GM21619 (cell line): Measurements from ENCODE around the gene ADAMTSL1.

ENCODE experiments used
- ATAC-seq: cut with Tn5 transposase; IDR thresholded peaks from one replicate; pipeline ENCODE4 v1.9.1; 2021; ENCODE audit not compliant: unreplicated experiment

ADAMTSL1 gene

DNA sequence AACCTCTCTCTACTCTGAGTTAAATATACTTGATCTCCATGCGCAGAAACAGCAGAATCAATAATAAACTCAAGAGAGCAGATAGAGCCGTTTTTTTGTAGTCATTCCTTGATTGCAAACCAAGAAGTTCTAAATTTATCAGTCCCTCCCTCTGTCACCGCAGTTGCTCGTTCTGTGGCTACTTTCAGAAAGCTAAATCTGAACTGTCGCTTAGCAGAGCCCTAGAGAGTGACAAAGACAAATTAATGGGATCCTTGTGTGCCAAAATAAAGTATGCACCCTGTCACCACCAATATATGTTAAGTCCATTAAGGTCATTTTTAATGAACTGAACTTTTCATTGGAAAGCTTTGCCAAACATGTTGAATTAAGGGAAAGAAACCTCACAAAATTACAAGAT lies 218.3 kb downstream of the ADAMTSL1 start:
- ATAC-seq, result no peak

DNA sequence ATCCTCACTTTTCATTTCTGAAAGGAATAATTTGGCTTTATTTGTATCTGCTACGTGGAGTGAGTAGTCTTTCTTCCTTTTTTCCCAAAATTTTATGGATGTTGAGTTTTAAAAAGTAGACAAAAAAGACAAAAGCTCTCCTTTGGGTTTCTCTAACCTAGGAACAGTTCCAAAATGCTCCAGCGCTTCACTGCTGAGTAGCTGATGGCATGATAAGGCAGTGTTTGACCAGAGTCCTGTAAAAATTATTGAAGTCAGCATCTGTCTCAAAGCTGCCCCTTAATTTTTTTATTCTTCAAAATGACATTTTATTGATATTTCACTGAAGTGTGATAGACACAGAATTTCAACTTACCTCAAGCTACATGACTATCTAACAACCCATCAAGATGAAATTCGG lies 219.0 kb downstream of the ADAMTSL1 start:
- ATAC-seq, result no peak

DNA sequence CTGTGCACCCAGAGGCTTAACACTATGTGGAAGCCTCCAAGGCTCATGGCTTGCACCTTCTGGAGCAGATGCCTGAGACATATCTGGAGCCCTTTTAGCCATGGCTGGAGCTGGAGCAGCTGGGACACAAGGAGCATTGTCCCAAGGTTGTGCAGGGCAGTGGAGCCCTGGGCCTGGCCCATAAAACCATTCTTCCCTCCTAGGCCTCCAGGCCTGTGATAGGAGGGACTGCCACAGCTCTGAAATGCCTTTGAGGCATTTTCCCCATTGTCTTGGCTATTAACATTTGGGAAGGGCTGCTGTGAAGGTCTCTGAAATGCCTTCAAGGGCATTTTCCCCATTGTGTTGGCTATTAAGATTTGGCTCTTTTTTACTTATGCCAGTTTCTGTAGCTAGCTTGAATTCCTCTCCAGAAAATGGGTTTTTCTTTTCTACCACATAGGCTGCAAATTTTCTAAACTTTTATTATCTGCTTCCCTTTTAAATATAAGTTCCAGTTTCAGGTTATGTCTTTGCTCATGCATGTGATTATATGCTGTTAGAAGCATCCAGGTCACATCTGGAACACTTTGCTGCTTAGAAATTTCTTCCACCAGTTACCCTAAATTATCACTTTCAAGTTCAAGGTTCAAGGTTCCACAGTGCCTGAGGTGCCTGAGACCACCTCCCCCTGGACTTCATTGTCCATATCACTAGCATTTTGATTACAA lies 221.2 kb downstream of the ADAMTSL1 start:
- no peak for ATAC-seq

DNA sequence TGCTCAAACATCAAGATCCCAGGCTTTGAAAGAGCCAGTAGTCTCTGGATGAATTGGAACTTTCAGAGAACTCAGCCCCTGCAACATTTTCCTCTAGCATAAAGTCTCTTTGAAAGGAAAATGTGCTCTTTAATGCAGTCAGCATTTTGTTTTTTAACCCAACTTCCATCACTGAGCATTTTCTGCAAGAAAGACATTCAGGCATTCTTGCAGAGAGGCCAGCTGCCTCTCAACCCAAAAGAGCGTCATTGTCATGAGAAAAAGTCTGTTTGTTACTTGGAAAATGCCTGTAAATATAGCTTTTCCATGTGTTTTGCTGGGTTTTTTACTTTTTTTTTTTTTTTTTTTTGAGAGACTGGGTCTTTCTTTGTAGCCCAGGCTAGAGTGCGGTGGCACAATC lies 225.0 kb downstream of the ADAMTSL1 start:
- no peak for ATAC-seq

DNA sequence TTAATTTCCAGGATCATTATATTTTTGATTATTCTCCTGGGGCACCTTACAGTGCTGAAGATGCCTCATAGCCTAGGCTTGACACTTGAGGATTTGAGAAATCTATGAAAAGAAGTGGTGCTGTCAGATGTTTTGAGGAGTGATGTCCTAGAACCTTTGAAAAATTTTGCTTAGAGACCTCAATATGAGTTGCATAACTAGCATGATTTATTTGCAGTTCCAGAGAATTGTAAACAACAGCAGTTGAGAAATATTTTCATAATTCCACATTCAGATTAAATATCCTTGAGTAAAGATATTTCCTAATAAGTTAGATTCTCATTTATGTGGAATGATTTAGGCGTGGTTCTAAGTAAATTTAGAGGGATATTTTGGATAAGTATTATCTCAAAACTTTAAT lies 225.8 kb downstream of the ADAMTSL1 start:
- no peak for ATAC-seq

DNA sequence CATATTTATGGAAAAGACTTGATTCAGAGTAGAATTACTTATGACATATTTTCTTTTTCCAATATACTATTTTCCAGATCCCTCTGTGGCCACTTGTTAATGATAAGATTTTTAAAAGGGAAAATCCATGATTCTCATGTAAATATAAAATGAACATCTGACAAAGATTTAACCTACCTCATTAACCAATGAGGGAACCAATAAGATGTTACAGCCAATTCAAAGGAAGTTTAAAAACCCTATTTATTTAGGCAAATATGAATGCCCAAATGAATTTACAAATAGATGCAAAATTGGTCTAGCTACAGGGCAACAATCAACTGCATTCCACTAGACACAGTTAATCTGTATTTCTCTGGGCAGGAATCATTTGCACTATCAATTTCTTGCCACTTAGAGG lies 226.8 kb downstream of the ADAMTSL1 start:
- no peak for ATAC-seq

DNA sequence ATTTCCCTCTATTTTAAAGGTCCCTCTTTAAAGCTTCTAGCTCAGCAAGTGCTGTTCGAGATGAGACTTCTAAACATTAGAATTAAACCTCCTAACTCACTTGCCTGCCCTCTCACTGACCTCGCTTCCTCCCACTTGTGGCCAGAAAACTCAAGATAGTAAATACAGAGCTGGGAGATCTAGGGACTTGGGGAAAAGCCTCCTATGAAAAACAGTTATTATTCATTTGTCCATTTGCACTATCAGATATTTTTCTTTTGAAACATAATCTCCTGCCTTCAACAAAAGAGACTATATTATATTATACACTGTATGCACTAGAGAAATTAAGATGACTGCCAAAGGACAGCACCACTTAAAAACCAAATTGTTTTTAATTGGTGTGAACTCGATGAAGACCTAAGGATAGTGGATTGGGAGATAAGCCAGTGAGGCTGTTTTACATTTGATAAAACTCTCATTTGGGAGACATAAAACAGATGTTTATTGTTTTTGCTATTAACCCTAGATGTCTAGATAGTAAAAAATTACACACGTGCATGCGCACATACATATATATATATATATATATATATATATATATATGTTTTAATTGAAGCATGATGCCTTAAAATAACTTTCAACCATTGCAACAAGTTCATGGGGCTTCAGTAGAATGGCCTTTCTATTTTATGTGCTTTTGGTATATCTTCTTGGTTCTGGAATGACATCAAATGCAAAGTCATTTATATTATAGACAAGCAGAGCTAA lies 229.4 kb downstream of the ADAMTSL1 start:
- ATAC-seq, result no peak

DNA sequence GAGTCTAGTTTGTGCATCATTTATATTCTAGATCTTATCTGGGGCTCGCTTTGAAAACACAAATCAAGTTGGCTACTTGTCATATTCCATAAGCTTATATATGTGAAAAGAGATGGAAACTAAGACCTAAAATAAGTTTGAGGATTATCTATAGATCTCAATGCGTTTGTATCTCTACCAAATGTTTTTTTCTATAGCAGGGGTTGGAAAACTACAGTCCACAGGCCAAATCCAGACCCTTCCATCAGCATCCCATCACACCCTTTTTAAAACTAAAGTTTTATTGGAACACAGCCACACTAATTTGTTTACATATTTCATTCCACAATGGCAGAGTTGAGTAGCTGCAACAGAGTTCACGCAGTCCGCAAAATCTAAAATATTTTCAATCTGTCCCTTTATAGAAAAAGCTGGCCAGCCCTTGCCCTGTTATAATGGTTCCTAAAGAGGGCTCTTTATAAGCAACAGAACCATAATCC lies 230.0 kb downstream of the ADAMTSL1 start:
- no peak for ATAC-seq

DNA sequence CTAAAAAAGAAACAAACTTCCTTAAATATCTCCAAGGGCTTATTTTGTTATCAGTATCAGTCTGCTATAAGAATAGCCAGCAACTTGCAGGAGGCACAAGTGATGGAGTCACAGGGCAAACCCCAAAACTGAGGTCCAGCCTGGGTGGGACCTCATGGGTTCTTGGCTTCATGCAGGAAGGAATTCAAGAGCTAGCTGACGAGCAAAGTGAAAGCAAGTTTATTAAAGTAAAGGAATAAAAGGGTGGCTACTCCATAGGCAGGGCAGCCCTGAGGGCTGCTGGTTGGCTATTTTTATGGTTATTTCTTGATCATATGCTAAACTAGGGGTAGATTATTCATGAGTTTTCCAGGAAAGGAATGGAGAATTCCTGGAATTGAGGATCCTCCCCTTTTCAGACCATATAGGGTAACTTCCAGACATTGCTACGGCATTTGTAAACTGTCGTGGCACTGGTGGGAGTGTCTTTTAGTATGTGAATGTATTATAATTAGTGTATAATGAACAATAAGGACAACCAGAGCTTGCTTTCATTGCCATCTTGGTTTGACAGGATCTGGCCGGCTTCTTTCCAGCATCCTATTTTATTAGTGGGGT lies 231.9 kb downstream of the ADAMTSL1 start:
- no peak for ATAC-seq

DNA sequence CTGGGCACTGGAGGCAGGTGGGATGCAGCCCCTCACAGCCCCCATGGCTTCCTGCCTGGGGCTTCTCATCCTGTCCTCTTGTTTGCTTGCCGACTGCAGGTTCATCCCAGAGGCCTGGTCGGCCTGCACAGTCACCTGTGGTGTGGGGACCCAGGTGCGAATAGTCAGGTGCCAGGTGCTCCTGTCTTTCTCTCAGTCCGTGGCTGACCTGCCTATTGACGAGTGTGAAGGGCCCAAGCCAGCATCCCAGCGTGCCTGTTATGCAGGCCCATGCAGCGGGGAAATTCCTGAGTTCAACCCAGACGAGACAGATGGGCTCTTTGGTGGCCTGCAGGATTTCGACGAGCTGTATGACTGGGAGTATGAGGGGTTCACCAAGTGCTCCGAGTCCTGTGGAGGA lies 232.7 kb downstream of the ADAMTSL1 start:
- ATAC-seq, result no peak

DNA sequence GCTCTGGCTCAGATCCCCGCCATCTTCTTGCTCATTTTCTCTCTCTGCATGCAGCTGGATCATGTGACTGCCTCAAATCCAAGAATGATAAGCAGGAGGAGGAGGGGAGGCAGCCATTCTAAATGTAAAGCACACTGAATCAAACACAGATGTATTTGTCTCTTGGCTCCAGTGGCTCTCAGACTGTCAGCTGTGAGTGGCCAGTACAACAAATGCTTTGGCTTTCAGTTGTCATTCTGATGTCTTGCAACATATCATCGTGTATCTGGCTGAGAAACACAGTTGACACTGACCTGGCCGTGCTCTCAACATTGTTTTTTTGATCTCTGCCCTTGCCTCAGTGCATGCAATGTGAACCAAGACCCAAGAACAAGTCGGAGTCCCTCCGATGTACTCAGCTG lies 233.1 kb downstream of the ADAMTSL1 start:
- ATAC-seq, result no peak

DNA sequence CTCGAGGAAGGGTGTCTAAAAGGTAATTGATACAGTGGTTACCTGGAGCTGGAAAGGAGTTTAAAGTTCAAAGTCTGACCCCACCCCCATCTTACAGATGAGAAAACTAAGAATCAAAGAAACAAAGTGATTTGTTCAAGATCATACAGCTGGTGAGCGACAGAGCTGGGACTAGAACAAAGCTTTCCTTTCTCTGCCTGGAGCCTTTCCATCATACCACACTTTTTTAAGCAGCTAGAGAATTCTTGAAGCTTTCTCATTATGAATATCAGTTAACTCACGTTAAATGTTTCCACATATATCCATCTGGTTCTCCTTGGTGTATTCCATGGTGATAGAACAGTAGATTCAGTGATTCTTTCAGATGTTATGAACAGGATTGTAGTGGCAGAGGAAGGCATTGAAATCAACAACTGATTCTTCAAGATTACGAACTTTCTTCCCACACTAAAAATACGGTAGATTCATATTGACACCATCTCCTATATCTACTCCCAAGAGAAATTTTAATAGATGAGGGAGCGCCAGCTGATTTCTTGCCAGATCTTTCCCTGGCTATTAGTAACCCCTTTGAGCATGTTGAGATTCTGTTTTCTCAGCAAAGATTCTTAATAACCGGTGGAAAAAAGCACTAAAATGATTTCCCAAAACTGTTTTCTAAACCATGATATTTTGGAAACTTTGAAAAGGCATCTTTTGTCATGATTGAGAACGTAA lies 233.7 kb downstream of the ADAMTSL1 start:
- ATAC-seq, result no peak

DNA sequence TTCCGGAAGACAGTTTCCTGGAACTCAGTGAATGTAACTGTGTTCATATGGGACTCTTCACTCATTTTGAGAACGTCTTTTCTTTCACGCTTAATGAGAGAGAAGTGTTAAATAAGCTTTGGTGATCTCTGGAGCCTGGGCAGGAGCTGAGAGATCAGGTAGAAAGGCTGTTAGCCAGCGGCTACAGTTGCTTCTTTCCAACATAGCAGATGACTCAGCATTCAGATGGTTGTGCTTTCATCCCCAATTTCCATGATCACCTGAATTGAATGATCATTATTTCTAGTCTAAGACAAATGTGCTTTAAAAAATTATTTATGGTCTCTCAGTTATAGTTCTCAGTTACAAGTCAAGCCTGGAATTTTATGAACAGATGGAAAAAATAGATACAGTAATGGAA lies 234.5 kb downstream of the ADAMTSL1 start:
- no peak for ATAC-seq

DNA sequence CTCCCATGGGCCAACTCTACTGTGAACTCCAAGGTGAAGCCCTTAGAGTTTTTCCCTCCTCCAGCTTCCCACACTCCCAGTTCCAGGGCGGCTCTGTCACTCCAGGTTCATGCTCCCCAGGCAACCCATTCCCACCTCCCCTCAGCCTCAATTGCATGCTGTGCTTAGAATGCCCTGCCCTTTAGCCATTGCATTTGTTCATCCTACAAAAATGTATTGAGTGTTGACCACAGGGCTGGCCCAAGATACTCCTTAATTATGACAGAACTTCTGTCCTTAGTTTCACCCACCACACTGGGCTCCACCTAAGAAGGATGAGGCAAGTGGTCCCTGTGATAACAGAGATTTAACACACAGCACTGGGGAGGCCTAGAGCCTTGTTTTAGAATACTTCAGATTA lies 236.1 kb downstream of the ADAMTSL1 start:
- ATAC-seq, result no peak

DNA sequence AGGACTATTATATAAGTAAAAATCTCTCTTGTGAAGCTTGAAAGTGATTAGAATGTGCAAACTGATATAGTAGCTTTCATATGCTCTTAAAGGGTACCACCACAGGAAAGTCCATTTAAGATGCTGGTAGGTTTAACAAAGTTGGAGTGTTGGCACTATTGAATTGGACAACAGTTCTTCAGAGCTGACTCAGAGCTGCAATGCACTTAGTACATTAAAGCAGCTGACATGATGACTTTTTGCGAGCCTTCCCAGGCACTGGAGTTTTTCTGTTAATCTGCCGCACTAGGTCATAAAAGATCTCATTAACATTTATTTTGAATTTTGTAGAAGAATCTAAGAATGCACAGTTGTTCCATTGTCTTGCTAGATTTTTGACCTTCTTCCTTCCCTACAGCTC lies 243.8 kb downstream of the ADAMTSL1 start:
- no peak for ATAC-seq

DNA sequence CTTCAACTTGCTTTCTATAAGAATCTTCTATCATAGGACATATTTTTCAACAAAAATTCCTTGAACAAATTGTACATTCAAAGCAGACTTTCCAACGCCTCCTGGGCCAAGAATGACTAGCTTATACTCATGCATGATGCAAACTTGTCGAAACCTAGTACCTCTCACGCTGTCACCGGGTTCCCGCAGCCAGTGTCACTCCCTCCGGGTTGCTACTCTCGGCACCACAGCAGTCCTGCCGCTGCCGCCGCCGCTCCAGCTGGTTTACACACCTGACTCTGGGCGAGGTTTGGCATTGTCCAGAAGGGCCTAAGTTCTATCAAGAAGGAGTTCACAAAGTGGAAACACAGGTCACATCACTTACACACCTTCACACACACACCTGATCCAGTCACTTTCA lies 244.4 kb downstream of the ADAMTSL1 start:
- ATAC-seq, result no peak

DNA sequence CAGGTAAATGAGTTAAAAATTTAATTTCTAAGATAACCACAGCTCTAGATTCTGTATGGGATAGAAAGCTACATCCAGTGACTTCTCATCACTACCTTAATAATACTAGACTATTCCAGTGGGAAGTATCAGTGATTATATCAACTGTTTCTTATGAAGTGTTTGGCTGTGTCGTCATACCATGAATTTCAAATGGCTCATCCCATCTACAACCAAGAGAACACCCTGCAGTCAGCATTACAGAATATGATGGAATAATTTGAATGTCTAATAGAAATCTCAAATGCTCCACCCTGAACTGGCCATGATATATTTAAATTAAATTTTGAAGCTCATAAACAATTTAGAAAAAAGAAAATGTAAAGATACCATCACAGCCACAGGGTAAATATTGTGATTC lies 245.0 kb downstream of the ADAMTSL1 start:
- no peak for ATAC-seq

DNA sequence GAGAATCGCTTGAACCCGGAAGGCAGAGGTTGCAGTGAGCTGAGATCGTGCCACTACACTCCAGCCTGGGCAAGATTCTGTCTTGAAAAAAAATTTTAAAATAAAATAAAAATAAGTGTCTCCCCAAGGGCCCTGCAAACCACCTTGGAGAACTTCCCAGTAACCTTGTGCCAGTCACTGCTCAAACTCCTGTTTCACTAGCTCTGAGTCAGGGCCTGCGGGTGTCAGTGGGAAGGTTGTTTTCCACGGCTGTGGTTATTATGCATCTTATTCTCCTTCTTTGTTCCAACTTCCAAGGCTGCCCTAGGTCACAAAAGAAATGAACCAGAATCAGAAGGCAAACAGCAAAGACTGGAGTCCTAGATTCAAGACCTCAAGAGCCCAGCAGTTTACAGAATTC lies 246.7 kb downstream of the ADAMTSL1 start:
- ATAC-seq, result no peak

DNA sequence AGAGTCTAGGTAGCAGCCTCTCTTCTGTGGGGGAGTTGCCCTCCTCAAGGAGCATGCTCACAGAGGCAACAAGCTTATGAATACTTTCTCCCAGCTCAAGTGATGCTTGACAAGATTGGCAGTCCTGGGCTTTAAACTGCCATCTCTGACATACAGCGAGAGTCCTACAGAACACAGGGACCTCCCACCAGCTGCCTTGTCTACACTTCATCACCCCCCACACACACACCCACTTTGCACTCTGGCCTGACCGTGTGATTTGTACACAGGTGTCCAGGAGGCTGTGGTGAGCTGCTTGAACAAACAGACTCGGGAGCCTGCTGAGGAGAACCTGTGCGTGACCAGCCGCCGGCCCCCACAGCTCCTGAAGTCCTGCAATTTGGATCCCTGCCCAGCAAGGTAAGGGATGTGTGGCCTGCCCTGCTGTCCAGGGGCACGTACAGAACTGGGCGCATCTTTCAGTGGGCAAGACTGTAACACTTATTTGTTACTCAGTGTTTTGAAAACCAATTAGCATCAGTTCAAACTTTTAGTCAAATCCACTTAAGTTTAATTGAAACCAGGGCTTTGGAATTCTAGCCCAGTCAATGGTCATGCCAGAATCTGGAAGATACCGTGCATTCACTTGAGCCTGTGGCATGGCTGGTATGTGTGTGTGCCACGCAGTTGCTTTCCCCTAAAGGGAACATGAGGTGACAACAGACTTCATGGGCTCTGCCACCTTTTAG lies 247.5 kb downstream of the ADAMTSL1 start:
- no peak for ATAC-seq

DNA sequence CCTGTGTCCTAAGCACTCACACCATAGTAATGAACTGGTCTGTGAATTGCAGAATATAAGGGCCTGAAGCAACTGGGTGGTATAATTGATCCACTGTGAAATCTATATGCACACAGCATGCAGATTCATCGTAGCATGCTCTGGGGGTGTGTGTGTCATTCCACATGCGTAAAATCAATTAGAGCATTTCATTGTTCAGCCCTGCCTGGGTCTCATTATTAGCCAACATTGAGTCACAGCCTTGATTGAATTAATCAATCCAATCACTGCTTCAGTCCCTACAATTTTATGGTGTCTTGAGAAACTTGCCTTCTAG lies 248.0 kb downstream of the ADAMTSL1 start:
- ATAC-seq, result no peak

DNA sequence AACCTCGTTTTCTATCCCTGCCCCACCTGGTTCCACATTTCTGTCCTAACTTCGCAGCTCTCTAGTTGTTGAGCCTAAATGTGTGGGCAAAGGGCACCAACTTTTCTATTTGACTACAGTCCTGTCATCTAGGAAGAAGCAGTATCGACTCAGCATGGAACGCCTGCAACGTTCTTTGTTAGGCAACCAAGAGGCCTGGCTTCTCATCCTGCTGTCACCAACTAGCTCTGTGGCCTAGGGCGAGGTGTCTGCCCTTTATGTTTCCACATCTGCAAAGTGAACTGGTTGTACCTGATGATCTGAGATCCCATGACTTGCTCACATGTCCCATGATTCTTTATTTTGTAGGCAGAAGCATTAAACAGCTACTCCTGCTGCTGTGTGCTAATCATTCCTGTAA lies 248.9 kb downstream of the ADAMTSL1 start:
- ATAC-seq, result no peak
